IMR-90 (cell line): ENCODE measurements around the gene GTF3C6.

Experiments
- BHLHE40 ChIP-seq: fragments of 150-350 bp; IDR thresholded peaks from 2 replicates; pipeline ENCODE4 v1.6.1; 2016; ENCODE audit warnings: mild to moderate bottlenecking, low read depth, low read length
- CEBPB ChIP-seq: IDR thresholded peaks from 2 replicates; pipeline ENCODE4 v1.6.1; 2012; ENCODE audit warnings: low read depth, low read length, improper control_type of control experiment
- CHD1 ChIP-seq: IDR thresholded peaks from 2 replicates; pipeline ENCODE4 v1.6.1; 2012; ENCODE audit warnings: low read depth, low read length, improper control_type of control experiment
- CTCF ChIP-seq: conservative IDR thresholded peaks from 2 replicates; pipeline ENCODE4 v1.5.1; 2012; ENCODE audit warnings: mild to moderate bottlenecking, low read depth, low read length, improper control_type of control experiment
- FOS ChIP-seq: fragments of 150-350 bp; IDR thresholded peaks from 2 replicates; pipeline ENCODE4 v1.6.1; 2016; ENCODE audit warnings: low read depth, low read length
- MAFK ChIP-seq: IDR thresholded peaks from 2 replicates; pipeline ENCODE4 v1.6.1; 2012; ENCODE audit warnings: low read depth, low read length, improper control_type of control experiment
- MAZ ChIP-seq: IDR thresholded peaks from 2 replicates; pipeline ENCODE4 v1.6.1; 2012; ENCODE audit warnings: low read depth, mild to moderate bottlenecking, low read length, improper control_type of control experiment, moderate library complexity, borderline replicate concordance
- MXI1 ChIP-seq: IDR thresholded peaks from 2 replicates; pipeline ENCODE4 v1.6.1; 2012; ENCODE audit warnings: low read depth, mild to moderate bottlenecking, low read length, moderate library complexity, borderline replicate concordance
- POLR2A ChIP-seq: IDR thresholded peaks from 2 replicates; pipeline ENCODE4 v1.6.1; 2012; ENCODE audit warnings: mild to moderate bottlenecking, low read depth, low read length
- RAD21 ChIP-seq: IDR thresholded peaks from 2 replicates; pipeline ENCODE4 v1.6.1; 2012; ENCODE audit warnings: low read length, improper control_type of control experiment
- RCOR1 ChIP-seq: IDR thresholded peaks from 2 replicates; pipeline ENCODE4 v1.6.1; 2012; ENCODE audit warnings: mild to moderate bottlenecking, low read length, improper control_type of control experiment; ENCODE audit not compliant: insufficient replicate concordance
- RFX5 ChIP-seq: IDR thresholded peaks from 2 replicates; pipeline ENCODE4 v1.8.0; 2012; ENCODE audit warnings: low read depth, mild to moderate bottlenecking, low read length, moderate library complexity
- SMC3 ChIP-seq: fragments of 150-350 bp; IDR thresholded peaks from 2 replicates; pipeline ENCODE4 v1.6.1; 2016; ENCODE audit warnings: low read depth, mild to moderate bottlenecking, antibody characterized with exemption, low read length, moderate library complexity
- USF2 ChIP-seq: fragments of 150-350 bp; IDR thresholded peaks from 2 replicates; pipeline ENCODE4 v1.6.1; 2017; ENCODE audit warnings: mild to moderate bottlenecking, antibody characterized with exemption, low read length, low read depth

GRCh38 chr6:110971468-110971867 is 13.0 kb downstream of the GTF3C6 start:
- TF ChIP-seq POLR2A = no peak
- no peak for TF ChIP-seq CTCF
- TF ChIP-seq BHLHE40 = no peak
- TF ChIP-seq MAZ = no peak
- TF ChIP-seq MAFK = peak; percentile 36; the same call in 1 of the 2 replicates
- TF ChIP-seq RAD21 = no peak
- TF ChIP-seq SMC3 = no peak
- TF ChIP-seq RCOR1 = no peak
- TF ChIP-seq RFX5 = no peak
- no peak for TF ChIP-seq USF2
- no peak for TF ChIP-seq CHD1
- no peak for TF ChIP-seq MXI1
- TF ChIP-seq FOS = no peak
- TF ChIP-seq CEBPB = no peak
